CD14-positive monocyte (primary cell): Measurements from ENCODE around the gene MGLL. TPM values are rescaled to one million over a fixed set of nuclear protein-coding genes. Genes with fewer than 3 reads are reported as not detected.

Experiments
- DNase-seq, 3 donors: peaks; one replicate each; pipeline ENCODE4 v3.0.0-alpha.2; 2011 to 2022
- H2AFZ ChIP-seq: 2 replicates; pipeline ENCODE4 v1.6.0; 2012; ENCODE audit warnings: mild to moderate bottlenecking, low read depth, low read length, inconsistent platforms; ENCODE audit not compliant: insufficient read depth, poor library complexity, severe bottlenecking
- H3K27ac ChIP-seq, 2 donors: 1 replicate in 1 of 2; 2 replicates in 1 of 2; pipeline ENCODE4 v1.5.1; 2012 to 2013; ENCODE audit warnings: low read length in 2 of 2, control low read depth in 1 of 2, inconsistent platforms in 1 of 2, low read depth in 1 of 2, mild to moderate bottlenecking in 1 of 2
- H3K27me3 ChIP-seq, 2 donors: one replicate each; pipeline versions ENCODE4 v1.6.0 to v1.6.1; 2011 to 2013; ENCODE audit warnings: low read length in 2 of 2; ENCODE audit not compliant: control insufficient read depth in 2 of 2, insufficient read depth in 2 of 2
- H3K36me3 ChIP-seq, 2 donors: replicated peaks in 1 of 2; 1 replicate in 1 of 2; 2 replicates in 1 of 2; pipeline versions ENCODE4 v1.5.1 to v1.6.1; 2012 to 2013; ENCODE audit warnings: low read length in 2 of 2, control low read depth in 1 of 2, inconsistent platforms in 1 of 2, mild to moderate bottlenecking in 1 of 2; ENCODE audit not compliant: insufficient read depth in 2 of 2, control insufficient read depth in 1 of 2
- H3K4me1 ChIP-seq, 2 donors: 1 replicate in 1 of 2; 2 replicates in 1 of 2; pipeline versions ENCODE4 v1.5.1 to v1.6.1; 2012 to 2013; ENCODE audit warnings: low read length in 2 of 2, control low read depth in 1 of 2, inconsistent platforms in 1 of 2, mild to moderate bottlenecking in 1 of 2, moderate library complexity in 1 of 2; ENCODE audit not compliant: insufficient read depth in 2 of 2, control insufficient read depth in 1 of 2
- H3K4me2 ChIP-seq: replicated peaks from 2 replicates; pipeline ENCODE3; 2012; ENCODE audit warnings: low read length, moderate library complexity, mild to moderate bottlenecking; ENCODE audit not compliant: poor library complexity, severe bottlenecking; ENCODE audit errors: extremely low read depth
- H3K4me3 ChIP-seq, 3 experiments: fragments of 200-600 bp in 1 of 3; sonication (generic) in 1 of 3; replicated peaks in 1 of 3; 1 replicate in 2 of 3; 2 replicates in 1 of 3; pipeline ENCODE4 v1.5.1; 2011 to 2013; ENCODE audit warnings: low read length in 3 of 3, mild to moderate bottlenecking in 3 of 3, control low read depth in 2 of 3, low read depth in 2 of 3, inconsistent platforms in 1 of 3, moderate library complexity in 1 of 3
- H3K79me2 ChIP-seq: 2 replicates; pipeline ENCODE4 v1.6.0; 2012; ENCODE audit warnings: mild to moderate bottlenecking, control low read depth, inconsistent platforms, low read length, moderate library complexity; ENCODE audit not compliant: insufficient read depth
- H3K9ac ChIP-seq: 2 replicates; pipeline ENCODE4 v1.6.0; 2017; ENCODE audit warnings: low read length, mild to moderate bottlenecking; ENCODE audit not compliant: insufficient read depth, poor library complexity, severe bottlenecking
- H3K9me3 ChIP-seq, 2 donors: replicated peaks in 1 of 2; 1 replicate in 1 of 2; 2 replicates in 1 of 2; pipeline versions ENCODE4 v1.5.1 to v1.6.1; 2012 to 2013; ENCODE audit warnings: low read length in 2 of 2, control low read depth in 1 of 2; ENCODE audit not compliant: control insufficient read depth in 1 of 2, insufficient read depth in 1 of 2
- H4K20me1 ChIP-seq: 2 replicates; pipeline ENCODE4 v1.6.0; 2012; ENCODE audit warnings: mild to moderate bottlenecking, low read length, control low read depth, moderate library complexity; ENCODE audit not compliant: insufficient read depth
- H3K27ac Mint-ChIP-seq, 7 donors: one replicate each; pipeline ENCODE4 v1.8.0; 2020; ENCODE audit warnings: mild to moderate bottlenecking in 7 of 7, mixed read lengths in 7 of 7, moderate library complexity in 6 of 7, inconsistent platforms in 2 of 7
- H3K27me3 Mint-ChIP-seq, 3 donors: one replicate each; pipeline ENCODE4 v1.8.0; 2021 to 2022; ENCODE audit warnings: low read depth in 3 of 3, mild to moderate bottlenecking in 3 of 3, mixed read lengths in 3 of 3, moderate library complexity in 3 of 3, inconsistent platforms in 1 of 3
- H3K36me3 Mint-ChIP-seq, 2 donors: one replicate each; pipeline ENCODE4 v1.8.0; 2020; ENCODE audit warnings: mixed read lengths in 2 of 2, inconsistent platforms in 1 of 2, mild to moderate bottlenecking in 1 of 2
- H3K4me1 Mint-ChIP-seq: one replicate; pipeline ENCODE4 v1.8.0; 2020; ENCODE audit warnings: mild to moderate bottlenecking, mixed read lengths
- H3K4me3 Mint-ChIP-seq, 2 donors: one replicate each; pipeline ENCODE4 v1.8.0; 2020; ENCODE audit warnings: mild to moderate bottlenecking in 2 of 2, mixed read lengths in 2 of 2, moderate library complexity in 1 of 2
- H3K9me3 Mint-ChIP-seq, 7 donors: one replicate each; pipeline ENCODE4 v1.8.0; 2020 to 2022; ENCODE audit warnings: mixed read lengths in 7 of 7, mild to moderate bottlenecking in 6 of 7, moderate library complexity in 6 of 7, inconsistent platforms in 2 of 7
- CTCF ChIP-seq: fragments of 200-600 bp; IDR thresholded peaks from one replicate; pipeline ENCODE4 v1.8.0; 2022; ENCODE audit warnings: antibody characterized with exemption, mild to moderate bottlenecking
- WGBS: methylation state at CpG from one replicate; pipeline ENCODE4 v1.1.5; 2013; ENCODE audit warnings: missing lambda C conversion rate; ENCODE audit not compliant: insufficient coverage; 5-methylcytosine and 5-hydroxymethylcytosine counted together
- intact Hi-C, 2 donors: fragments of 100-400 bp; cut with micrococcal nuclease; formaldehyde crosslinking; loops; one replicate each; pipeline versions ENCODE4 v1.15.0 to v1.15.1; 2023
- polyA plus RNA-seq, 3 donors: library from polyadenylated mRNA; depleted of rRNA in 1 of 3; unstranded in 2 of 3; stranded (reverse) in 1 of 3; fragments of 300-500 nt in 2 of 3; fragments of >200 nt in 1 of 3; fragmentation: Illumina TruSeq in 2 of 3; gene quantifications; 1 replicate in 2 of 3; 2 replicates in 1 of 3; pipeline ENCODE4 v1.2.3, GENCODE V29; 2012 to 2021

MGLL gene
- polyA plus RNA-seq, 3 donors = 4.4 to 10.0 (median 6.4) TPM

GRCh38 chr3:127680798-127681221 is 141.5 kb downstream of the MGLL start:
- Histone ChIP-seq H4K20me1 (peaks cover 21% of the 10 kb centered on the region), H3K27ac (no peak overlapping the region), H3K27me3 (no peaks in the 10 kb centered on the region), H2AFZ (no peak overlapping the region), H3K4me1 (peaks cover 48 to 62% of the 10 kb centered on the region in 2 donors), H3K36me3 (peaks cover 26 to 37% of the 10 kb centered on the region in 2 donors), H3K9ac (no peak overlapping the region), H3K79me2 (no peaks in the 10 kb centered on the region), H3K9me3 (peaks cover 0 to 8% of the 10 kb centered on the region in 2 donors), H3K4me3 (no peak overlapping the region), H3K4me2 (no peak overlapping the region)
- whole genome bisulfite sequencing = 50% methylated on average over 1 of the region's 1 CpG
- no peak for TF ChIP-seq CTCF
- peaks cover 44 to 46% of the 10 kb centered on the region in 2 donors for H3K36me3 Mint-ChIP-seq
- intact Hi-C loops = no loop called here
- H3K27ac Mint-ChIP-seq = peak overlapping the region in 1 of 7 donors; percentile 42
- H3K4me1 Mint-ChIP-seq = peaks cover 69% of the 10 kb centered on the region
- peaks cover 0 to 2% (median 2%) of the 10 kb centered on the region in 3 donors for H3K27me3 Mint-ChIP-seq
- peaks cover 0 to 6% (median 0%) of the 10 kb centered on the region in 7 donors for H3K9me3 Mint-ChIP-seq
- no peak for DNase-seq
- no peak overlapping the region for H3K4me3 Mint-ChIP-seq

GRCh38 chr3:127680146-127680661 is 142.1 kb downstream of the MGLL start:
- no peak for DNase-seq
- H3K27ac Mint-ChIP-seq = peak overlapping the region in 1 of 7 donors; percentile 18
- WGBS = 97% methylated on average over 20 of the region's 21 CpGs
- H3K9me3 Mint-ChIP-seq = peaks cover 0 to 6% (median 0%) of the 10 kb centered on the region in 7 donors
- Histone ChIP-seq H4K20me1 (peaks cover 26% of the 10 kb centered on the region), H3K9ac (no peak overlapping the region), H3K36me3 (peaks cover 26 to 43% of the 10 kb centered on the region in 2 donors), H3K27me3 (no peaks in the 10 kb centered on the region), H2AFZ (no peak overlapping the region), H3K4me2 (no peak overlapping the region), H3K4me3 (no peak overlapping the region), H3K9me3 (peaks cover 0 to 8% of the 10 kb centered on the region in 2 donors), H3K27ac (no peak overlapping the region), H3K79me2 (peaks cover 4% of the 10 kb centered on the region), H3K4me1 (peaks cover 48 to 62% of the 10 kb centered on the region in 2 donors)
- H3K27me3 Mint-ChIP-seq = peaks cover 0 to 2% (median 2%) of the 10 kb centered on the region in 3 donors
- H3K4me3 Mint-ChIP-seq = no peak overlapping the region
- TF ChIP-seq CTCF = no peak
- intact Hi-C loops = no loop called here
- H3K36me3 Mint-ChIP-seq = peaks cover 49 to 52% of the 10 kb centered on the region in 2 donors
- peaks cover 72% of the 10 kb centered on the region for H3K4me1 Mint-ChIP-seq
